ENCODE results near the gene MROH2B. TPM values are rescaled to one million over a fixed set of nuclear protein-coding genes. Genes with fewer than 3 reads are reported as not detected.

Gene MROH2B
- total RNA-seq, 1 experiment from 2014 or later: not detected

DNA sequence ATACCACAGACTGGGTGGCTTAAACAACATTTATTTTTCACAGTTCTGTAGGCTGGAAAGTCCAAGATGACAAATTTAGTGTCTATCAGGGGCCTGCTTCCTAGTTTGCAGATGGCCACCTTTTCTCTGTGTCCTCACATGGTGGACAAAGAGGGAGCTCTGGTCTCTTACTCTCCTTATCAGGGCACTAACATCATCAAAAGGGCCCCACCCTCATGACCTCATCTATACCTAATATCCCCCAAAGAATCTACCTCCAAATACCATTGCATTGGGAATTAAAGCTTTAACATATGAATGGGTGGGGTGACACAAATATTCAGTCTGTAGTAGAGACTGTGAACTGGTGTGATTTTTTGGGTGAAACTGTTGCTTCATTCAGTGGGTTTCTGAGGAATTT, 83.8 kb downstream of the MROH2B start:
- no peaks in the 10 kb centered on the region for H3K9me3 Mint-ChIP-seq (ENCODE audit: low read depth, unreplicated experiment)
- no peak for DNase-seq
- H3K4me1 Mint-ChIP-seq (ENCODE audit: low read depth, unreplicated experiment): peaks cover 9% of the 10 kb centered on the region
- H3K27ac Mint-ChIP-seq (ENCODE audit: unreplicated experiment): no peak overlapping the region
- CTCF ChIA-PET: interaction anchor here (0.6 kb wide), 1 partner anchor 16 kb away, joined by 4 read pairs; no protein-coding TSS in a partner anchor
- no TSS peak for BruUV-seq (replicated peaks)
- TF ChIP-seq, protein P1, sequence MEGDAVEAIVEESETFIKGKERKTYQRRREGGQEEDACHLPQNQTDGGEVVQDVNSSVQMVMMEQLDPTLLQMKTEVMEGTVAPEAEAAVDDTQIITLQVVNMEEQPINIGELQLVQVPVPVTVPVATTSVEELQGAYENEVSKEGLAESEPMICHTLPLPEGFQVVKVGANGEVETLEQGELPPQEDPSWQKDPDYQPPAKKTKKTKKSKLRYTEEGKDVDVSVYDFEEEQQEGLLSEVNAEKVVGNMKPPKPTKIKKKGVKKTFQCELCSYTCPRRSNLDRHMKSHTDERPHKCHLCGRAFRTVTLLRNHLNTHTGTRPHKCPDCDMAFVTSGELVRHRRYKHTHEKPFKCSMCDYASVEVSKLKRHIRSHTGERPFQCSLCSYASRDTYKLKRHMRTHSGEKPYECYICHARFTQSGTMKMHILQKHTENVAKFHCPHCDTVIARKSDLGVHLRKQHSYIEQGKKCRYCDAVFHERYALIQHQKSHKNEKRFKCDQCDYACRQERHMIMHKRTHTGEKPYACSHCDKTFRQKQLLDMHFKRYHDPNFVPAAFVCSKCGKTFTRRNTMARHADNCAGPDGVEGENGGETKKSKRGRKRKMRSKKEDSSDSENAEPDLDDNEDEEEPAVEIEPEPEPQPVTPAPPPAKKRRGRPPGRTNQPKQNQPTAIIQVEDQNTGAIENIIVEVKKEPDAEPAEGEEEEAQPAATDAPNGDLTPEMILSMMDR (IDR thresholded peaks at IDR 0.05; ENCODE audit: unreplicated experiment): no peak
- H3K36me3 Mint-ChIP-seq (ENCODE audit: insufficient read depth, unreplicated experiment): no peaks in the 10 kb centered on the region
- H3K4me3 Mint-ChIP-seq (ENCODE audit: low read depth, unreplicated experiment): no peak overlapping the region
- no peaks in the 10 kb centered on the region for H3K27me3 Mint-ChIP-seq (ENCODE audit: unreplicated experiment)
- intact Hi-C loops (cut with micrococcal nuclease; ENCODE audit: unreplicated experiment): no loop called here

DNA sequence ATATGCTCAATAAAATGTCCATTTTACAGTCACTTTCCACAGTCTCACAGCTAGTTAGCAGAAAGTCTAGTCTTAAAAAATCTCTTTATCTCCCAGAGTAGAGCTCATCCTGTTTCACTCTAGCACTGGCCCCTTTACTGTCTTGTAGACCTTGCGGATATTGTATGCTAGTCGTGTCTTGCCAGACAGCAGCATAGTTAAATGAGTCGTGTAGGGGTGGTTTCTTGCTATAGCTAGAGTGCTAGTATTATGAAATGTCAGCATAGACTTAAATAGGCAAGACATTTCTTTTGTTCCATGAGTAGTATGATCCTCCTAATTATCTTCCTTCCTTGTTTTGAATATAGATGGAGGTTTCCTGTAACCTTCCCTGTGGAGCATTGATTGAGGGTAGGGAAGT, 84.5 kb downstream of the MROH2B start:
- no peak overlapping the region for H3K4me3 Mint-ChIP-seq (ENCODE audit: low read depth, unreplicated experiment)
- BruUV-seq (replicated peaks): no TSS peak
- no peak overlapping the region for H3K27ac Mint-ChIP-seq (ENCODE audit: unreplicated experiment)
- H3K36me3 Mint-ChIP-seq (ENCODE audit: insufficient read depth, unreplicated experiment): no peaks in the 10 kb centered on the region
- CTCF ChIA-PET: no interaction called here
- intact Hi-C loops (cut with micrococcal nuclease; ENCODE audit: unreplicated experiment): no loop called here
- peaks cover 1% of the 10 kb centered on the region for H3K27me3 Mint-ChIP-seq (ENCODE audit: unreplicated experiment)
- no peak for DNase-seq
- no peaks in the 10 kb centered on the region for H3K9me3 Mint-ChIP-seq (ENCODE audit: low read depth, unreplicated experiment)
- TF ChIP-seq, protein P1 (IDR thresholded peaks at IDR 0.05; ENCODE audit: unreplicated experiment): no peak
- peaks cover 8% of the 10 kb centered on the region for H3K4me1 Mint-ChIP-seq (ENCODE audit: low read depth, unreplicated experiment)

DNA sequence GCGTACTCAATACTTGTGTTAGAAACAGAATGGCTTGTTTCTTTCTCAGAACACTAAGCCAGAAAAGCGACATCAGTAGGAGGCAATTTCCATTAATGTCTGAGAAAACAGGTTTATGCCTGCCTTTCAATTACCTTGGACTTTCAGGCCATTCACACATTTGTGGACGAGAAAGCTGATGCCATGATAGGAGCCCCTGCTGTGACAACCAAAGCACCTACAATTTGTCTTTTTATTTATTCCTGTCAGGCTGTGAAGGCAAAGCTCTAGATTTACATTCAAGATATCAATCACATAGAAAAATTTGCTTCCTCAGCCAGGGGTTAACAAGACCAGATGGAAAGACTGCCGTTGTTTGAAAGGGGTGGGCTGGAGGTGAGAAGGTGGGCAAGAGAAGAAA, 85.6 kb downstream of the MROH2B start:
- peaks cover 13% of the 10 kb centered on the region for H3K27me3 Mint-ChIP-seq (ENCODE audit: unreplicated experiment)
- no peaks in the 10 kb centered on the region for H3K4me1 Mint-ChIP-seq (ENCODE audit: low read depth, unreplicated experiment)
- H3K36me3 Mint-ChIP-seq (ENCODE audit: insufficient read depth, unreplicated experiment): no peaks in the 10 kb centered on the region
- intact Hi-C loops (cut with micrococcal nuclease; ENCODE audit: unreplicated experiment): no loop called here
- TF ChIP-seq, protein P1 (IDR thresholded peaks at IDR 0.05; ENCODE audit: unreplicated experiment): no peak
- no peak overlapping the region for H3K4me3 Mint-ChIP-seq (ENCODE audit: low read depth, unreplicated experiment)
- no peak overlapping the region for H3K27ac Mint-ChIP-seq (ENCODE audit: unreplicated experiment)
- CTCF ChIA-PET: no interaction called here
- BruUV-seq (replicated peaks): no TSS peak
- H3K9me3 Mint-ChIP-seq (ENCODE audit: low read depth, unreplicated experiment): no peaks in the 10 kb centered on the region
- no peak for DNase-seq

DNA sequence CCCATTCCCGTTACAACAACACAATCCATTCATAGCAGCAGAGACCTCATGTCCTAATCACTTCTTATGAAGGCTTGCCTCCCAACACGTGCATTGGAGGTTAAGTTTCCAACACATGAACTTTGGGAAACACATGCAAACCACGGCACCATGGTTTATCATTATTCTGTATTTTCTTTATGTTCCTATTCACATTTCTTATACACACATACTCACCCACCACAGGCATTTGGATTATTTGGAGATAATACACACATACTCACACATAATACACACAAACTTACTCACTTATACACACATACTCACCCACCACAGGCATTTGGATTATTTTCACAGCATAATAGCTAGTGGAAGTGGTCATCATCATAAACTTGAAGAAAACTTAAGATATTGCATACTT, 86.3 kb downstream of the MROH2B start:
- no TSS peak for BruUV-seq (replicated peaks)
- no peaks in the 10 kb centered on the region for H3K36me3 Mint-ChIP-seq (ENCODE audit: insufficient read depth, unreplicated experiment)
- peaks cover 16% of the 10 kb centered on the region for H3K27me3 Mint-ChIP-seq (ENCODE audit: unreplicated experiment)
- CTCF ChIA-PET: no interaction called here
- no peak overlapping the region for H3K27ac Mint-ChIP-seq (ENCODE audit: unreplicated experiment)
- TF ChIP-seq, protein P1 (IDR thresholded peaks at IDR 0.05; ENCODE audit: unreplicated experiment): no peak
- no peaks in the 10 kb centered on the region for H3K4me1 Mint-ChIP-seq (ENCODE audit: low read depth, unreplicated experiment)
- no peak overlapping the region for H3K4me3 Mint-ChIP-seq (ENCODE audit: low read depth, unreplicated experiment)
- no peak for DNase-seq
- intact Hi-C loops (cut with micrococcal nuclease; ENCODE audit: unreplicated experiment): no loop called here
- H3K9me3 Mint-ChIP-seq (ENCODE audit: low read depth, unreplicated experiment): no peaks in the 10 kb centered on the region
